ENCODE data around the gene LIPM. TPM values are rescaled to one million over a fixed set of nuclear protein-coding genes. Genes with fewer than 3 reads are reported as not detected.

The LIPM gene
- total RNA-seq, 2 experiments from 2014 or later, result not detected

Other genes with a start within 250 kb of the LIPM start
- not detected in 2 replicates for gene RNLS, start 219.4 kb upstream of the LIPM start, total RNA-seq (2014; rRNA removed; shearing (Covaris generic))
- gene RNLS, start 219.4 kb upstream of the LIPM start, total RNA-seq (2022), result not detected in 2 replicates
- gene LIPJ, start 216.0 kb upstream of the LIPM start, total RNA-seq (2014; rRNA removed; shearing (Covaris generic)), result 0.05 and 0.06 TPM in 2 replicates
- not detected in 2 replicates for gene LIPJ, start 216.0 kb upstream of the LIPM start, total RNA-seq (2022)
- not detected in 2 replicates for gene LIPF, start 138.3 kb upstream of the LIPM start, total RNA-seq (2014; rRNA removed; shearing (Covaris generic))
- gene LIPF, start 138.3 kb upstream of the LIPM start, total RNA-seq (2022), result not detected in 2 replicates
- not detected in 2 replicates for gene LIPK, start 96.5 kb upstream of the LIPM start, total RNA-seq (2014; rRNA removed; shearing (Covaris generic))
- gene LIPK, start 96.5 kb upstream of the LIPM start, total RNA-seq (2022), result not detected in 2 replicates
- gene LIPN, start 42.7 kb upstream of the LIPM start, total RNA-seq (2014; rRNA removed; shearing (Covaris generic)), result not detected in 2 replicates
- gene LIPN, start 42.7 kb upstream of the LIPM start, total RNA-seq (2022), result not detected in 2 replicates
- gene ANKRD22, start 49.1 kb downstream of the LIPM start, total RNA-seq (2014; rRNA removed; shearing (Covaris generic)), result not detected in 2 replicates
- gene ANKRD22, start 49.1 kb downstream of the LIPM start, total RNA-seq (2022), result not detected in 2 replicates
- 47.2 and 69.0 TPM in 2 replicates for gene STAMBPL1, start 77.5 kb downstream of the LIPM start, total RNA-seq (2014; rRNA removed; shearing (Covaris generic))
- gene STAMBPL1, start 77.5 kb downstream of the LIPM start, total RNA-seq (2022), result 41.0 and 44.4 TPM in 2 replicates
- gene ACTA2, start 150.0 kb downstream of the LIPM start, total RNA-seq (2014; rRNA removed; shearing (Covaris generic)), result 1.4 and 5.0 TPM in 2 replicates
- 3.3 and 4.2 TPM in 2 replicates for gene ACTA2, start 150.0 kb downstream of the LIPM start, total RNA-seq (2022)
- gene FAS, start 188.1 kb downstream of the LIPM start, total RNA-seq (2014; rRNA removed; shearing (Covaris generic)), result 7.7 and 10.1 TPM in 2 replicates
- gene FAS, start 188.1 kb downstream of the LIPM start, total RNA-seq (2022), result 19.2 and 21.0 TPM in 2 replicates